ENCODE measurements around the gene ZNF814.
A peak's percentile ranks its signal among the peaks of the same experiment; 100 is the strongest.
"Not testable (repeated sequence)": the region's sequence is repeated elsewhere in the genome, so short reads cannot be mapped to it uniquely, and the experiment has no call there.

Gene ZNF814

DNA sequence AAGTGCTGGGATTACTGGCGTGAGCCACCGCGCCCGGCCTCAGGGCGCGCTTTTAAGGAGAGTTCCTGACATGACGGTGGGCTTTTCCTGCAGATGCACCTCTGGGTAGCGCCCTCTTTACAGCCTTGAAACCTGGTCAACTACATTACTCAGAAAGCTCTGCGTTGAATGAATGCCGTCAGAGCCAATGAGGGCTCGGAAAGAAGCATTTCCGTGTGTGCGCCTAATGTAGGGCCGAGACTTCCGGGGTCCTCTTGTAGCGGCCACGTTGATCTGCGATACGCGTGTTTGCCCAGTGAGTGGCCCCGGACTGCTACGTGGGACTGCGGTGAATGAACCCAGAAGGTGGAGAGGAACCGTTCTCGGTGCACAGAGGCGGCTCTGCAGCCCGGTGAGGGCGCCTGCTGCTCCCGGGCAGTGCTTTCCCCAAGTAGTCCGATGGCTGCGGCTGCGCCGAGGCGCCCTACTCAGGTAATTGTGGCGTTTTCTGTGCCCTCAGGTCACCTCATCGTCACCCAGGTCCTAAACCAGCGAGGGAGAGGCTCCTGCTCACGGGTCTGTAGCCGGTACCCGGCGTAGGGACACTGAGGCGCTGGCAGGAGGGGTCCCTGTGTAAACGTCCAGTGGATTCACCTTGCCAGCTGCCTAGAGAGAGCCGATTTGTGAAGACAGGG is 69.2 kb downstream of the ZNF814 start:
- DNase-seq = peak; percentile 72 to 97 (median 86)
- intact Hi-C loops (cut with DNase I) = loop anchor here (10.0 kb wide), 1 partner anchor 335 kb away; the partner anchor contains the start of gene ZNF329

GRCh38 chr19:57818378-57818777 is 70.5 kb downstream of the ZNF814 start:
- intact Hi-C loops (cut with DNase I) = loop anchor here (10.0 kb wide), 1 partner anchor 336 kb away; the partner anchor contains the start of gene ZNF329
- peak in 1 of 10 donors; percentile 50 for DNase-seq

DNA sequence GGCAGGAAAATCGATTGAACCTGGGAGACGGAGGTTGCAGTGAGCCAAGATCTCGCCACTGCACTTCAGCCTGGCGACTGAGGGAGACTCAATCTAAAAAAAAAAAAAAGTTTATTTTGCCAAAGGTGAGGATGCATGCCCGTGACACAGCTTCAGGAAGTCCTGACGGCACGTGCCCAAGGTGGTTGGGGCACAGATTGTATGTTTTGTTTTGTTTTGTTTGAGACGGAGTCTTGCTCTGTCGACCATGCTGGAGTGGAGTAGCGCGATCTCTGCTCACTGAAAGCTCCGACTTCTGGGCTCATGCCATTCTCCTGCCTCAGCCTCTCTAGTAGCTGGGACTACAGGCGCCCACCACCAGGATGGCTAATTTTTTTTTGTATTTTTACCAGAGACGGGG is 70.9 kb downstream of the ZNF814 start:
- intact Hi-C loops (cut with DNase I) = loop anchor here (10.0 kb wide), 1 partner anchor 337 kb away; the partner anchor contains the start of gene ZNF329
- DNase-seq = no peak

- intact Hi-C loops (cut with DNase I) = loop anchor here (10.0 kb wide), 1 partner anchor 338 kb away; the partner anchor contains the start of gene ZNF329
- DNase-seq = no peak
Observed at GRCh38 chr19:57816652-57817051, 72.2 kb downstream of the ZNF814 start.

- intact Hi-C loops (cut with DNase I) = loop anchor here (10.0 kb wide), 1 partner anchor 339 kb away; the partner anchor contains the start of gene ZNF329
- peak in 1 of 10 donors; percentile 74 for DNase-seq
Observed at GRCh38 chr19:57815247-57816075, 73.4 kb downstream of the ZNF814 start.

DNA sequence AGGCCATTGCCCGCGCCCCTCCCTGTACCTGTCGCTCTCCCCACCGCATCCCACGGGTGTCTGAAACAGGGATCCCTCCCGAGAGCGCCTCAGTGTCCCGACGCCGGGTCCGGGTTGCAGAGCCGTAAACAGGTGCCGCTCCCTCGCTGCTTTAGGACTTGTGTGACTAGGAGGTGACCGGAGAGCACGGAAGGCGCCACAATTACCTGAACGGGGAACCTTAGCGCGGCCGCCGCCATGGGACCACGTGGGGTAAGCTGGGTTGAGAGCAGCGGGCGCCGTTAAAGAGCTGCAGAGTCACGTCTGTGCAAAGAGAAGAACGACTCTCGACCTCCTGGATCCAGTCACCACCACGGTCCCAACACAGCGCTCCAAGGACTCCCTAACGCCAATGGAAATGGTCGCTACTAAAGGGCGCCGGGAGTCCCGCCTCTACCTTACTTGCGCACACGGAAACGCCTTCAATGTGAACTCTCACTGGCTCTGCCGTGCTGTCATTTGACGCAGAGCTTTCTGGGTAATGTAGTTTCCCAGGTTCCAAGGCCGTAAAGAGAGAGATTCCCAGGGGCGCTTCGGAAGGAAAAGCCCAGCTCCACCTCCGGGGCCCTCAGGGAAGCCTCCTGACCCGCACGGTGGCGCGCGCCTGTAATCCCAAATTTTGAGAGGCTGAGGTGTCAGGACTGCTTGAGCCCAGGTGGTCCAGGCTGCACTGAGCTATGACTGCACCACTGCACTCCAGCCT is 74.2 kb downstream of the ZNF814 start, which contains the start of gene ZNF552:
Gene ZNF552, minus strand, starts transcription at position 409 of the 742 bp plus-strand sequence. Its CDS starts 170 bp downstream, at position 239.
- peak; percentile 74 to 98 (median 86) for DNase-seq
- intact Hi-C loops (cut with DNase I) = loop anchor here (10.0 kb wide), 1 partner anchor 340 kb away; the partner anchor contains the start of gene ZNF329

DNA sequence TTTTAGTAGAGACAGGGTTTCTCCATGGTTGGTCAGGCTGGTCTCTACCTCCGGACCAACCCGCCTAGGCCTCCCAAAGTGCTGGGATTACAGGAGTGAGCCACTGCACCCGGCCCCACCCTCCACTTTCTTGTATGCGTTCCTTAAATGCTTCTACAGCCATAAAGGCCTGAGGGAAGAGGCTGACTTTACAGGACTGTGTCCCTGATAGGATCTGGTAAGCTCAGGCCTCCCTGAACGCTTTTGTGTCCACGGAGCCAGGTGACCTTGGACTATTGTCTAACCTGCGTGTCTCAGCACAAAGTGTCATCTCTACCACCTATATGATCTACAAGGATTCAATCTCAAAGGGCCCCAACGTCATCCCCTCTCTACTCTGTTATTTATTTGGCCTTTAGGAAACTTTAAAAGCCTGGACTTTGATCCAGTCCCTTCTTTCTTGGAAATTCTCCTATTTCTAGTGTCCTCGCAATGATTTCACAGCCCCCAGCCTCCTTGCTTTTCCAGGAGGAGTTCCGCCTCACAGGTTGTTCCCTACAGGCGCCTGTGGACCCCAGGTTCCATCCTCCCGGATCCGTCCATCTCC is 74.8 kb downstream of the ZNF814 start:
- intact Hi-C loops (cut with DNase I) = loop anchor here (10.0 kb wide), 1 partner anchor 341 kb away; the partner anchor contains the start of gene ZNF329
- DNase-seq = no peak

GRCh38 chr19:57812975-57813820 is 75.6 kb downstream of the ZNF814 start:
- peak in 1 of 10 donors; percentile 34 for DNase-seq
- intact Hi-C loops (cut with DNase I) = loop anchor here (10.0 kb wide), 1 partner anchor 342 kb away; the partner anchor contains the start of gene ZNF329

DNA sequence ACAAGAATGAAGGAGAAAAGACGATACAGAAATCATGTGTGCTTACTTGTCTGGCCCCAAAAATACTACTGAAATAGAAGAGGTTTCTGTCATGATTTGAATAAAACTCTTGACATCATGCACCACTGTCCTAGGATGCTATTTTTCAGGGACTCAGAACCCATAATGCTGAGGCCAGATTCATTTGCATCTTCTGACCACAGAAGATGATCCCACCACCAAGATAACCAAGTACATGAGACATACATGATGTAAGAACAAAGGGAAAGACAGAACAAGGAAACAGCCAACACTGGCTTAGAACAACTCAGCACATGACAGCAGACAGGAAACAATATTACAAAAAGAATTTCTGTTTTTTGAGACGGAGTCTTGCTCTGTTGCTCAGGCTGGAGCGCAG is 76.6 kb downstream of the ZNF814 start:
- intact Hi-C loops (cut with DNase I) = loop anchor here (10.0 kb wide), 1 partner anchor 343 kb away; the partner anchor contains the start of gene ZNF329
- no peak for DNase-seq

- DNase-seq = not testable (repeated sequence)
- intact Hi-C loops (cut with DNase I) = loop anchor here (10.0 kb wide), 1 partner anchor 344 kb away; the partner anchor contains the start of gene ZNF329
Observed at GRCh38 chr19:57810410-57811295, 78.2 kb downstream of the ZNF814 start.

- intact Hi-C loops (cut with DNase I) = no loop called here
Observed at GRCh38 chr19:57807541-57807940, 81.3 kb downstream of the ZNF814 start.

DNA sequence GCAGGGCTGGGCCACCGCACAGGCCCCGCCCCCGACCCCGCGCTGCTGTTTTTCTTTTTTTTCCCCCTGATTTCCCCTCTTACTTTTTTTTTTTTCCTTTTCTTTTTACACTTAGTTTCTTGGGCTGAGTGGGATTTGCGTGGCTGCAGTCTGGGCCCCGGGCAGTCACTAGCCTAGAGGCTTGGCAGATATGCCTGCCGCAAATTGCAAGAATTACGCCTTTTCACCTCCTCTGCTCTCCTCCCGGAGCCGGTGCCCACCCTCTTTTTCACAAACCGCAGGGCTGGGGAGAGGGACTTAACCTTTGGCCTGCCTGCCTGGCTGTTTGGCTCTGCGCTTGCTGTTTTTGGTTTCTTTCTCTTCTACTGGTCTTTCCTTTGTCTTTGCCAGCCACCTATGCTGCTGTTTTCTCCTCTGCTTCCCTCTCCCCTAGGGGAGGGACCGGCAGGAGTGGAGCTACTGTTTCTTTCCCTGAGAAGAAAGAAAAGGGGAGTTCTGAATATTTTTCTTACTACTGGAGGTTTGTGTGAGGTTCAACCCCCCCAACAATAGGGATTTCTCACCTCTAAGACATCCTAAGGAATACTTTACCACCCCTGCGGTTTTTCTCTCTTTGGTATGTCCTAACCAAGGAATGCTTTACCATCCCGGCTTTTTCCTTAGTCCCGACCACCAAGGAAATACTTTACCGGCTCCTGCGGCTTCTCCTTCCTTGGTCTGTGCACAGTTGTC is 85.1 kb downstream of the ZNF814 start:
- DNase-seq = peak in 3 of 10 donors; percentile 9 to 83 (median 79)
- intact Hi-C loops (cut with DNase I) = no loop called here

More at GRCh38 chr19:57807541-57807940, 81.3 kb downstream of the ZNF814 start:
- no peak for DNase-seq

- no peak for DNase-seq
- intact Hi-C loops (cut with DNase I) = no loop called here
Observed at GRCh38 chr19:57803265-57803593, 85.6 kb downstream of the ZNF814 start.

DNA sequence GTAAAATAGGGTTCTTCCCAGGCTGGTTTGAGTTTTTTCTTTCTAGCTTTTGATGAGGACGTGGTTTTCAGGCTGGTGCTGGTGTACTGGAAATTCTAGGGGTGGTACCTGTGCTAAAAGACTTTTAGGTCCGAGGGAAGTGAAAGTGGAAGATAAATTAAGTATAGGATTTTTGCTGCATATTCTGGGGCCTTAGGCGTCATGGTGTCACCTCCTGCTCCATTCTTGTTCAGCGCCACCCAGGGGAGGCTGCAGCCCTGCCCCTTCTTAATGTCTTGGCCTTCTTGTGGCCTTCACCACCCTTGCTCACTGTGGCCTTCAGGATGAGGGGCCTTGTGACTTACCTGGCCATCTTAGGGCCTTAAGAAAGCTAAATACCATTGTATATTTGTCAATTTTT is 86.6 kb downstream of the ZNF814 start:
- no peak for DNase-seq
- intact Hi-C loops (cut with DNase I) = no loop called here

- no peak for DNase-seq
- intact Hi-C loops (cut with DNase I) = no loop called here
Observed at GRCh38 chr19:57800696-57801095, 88.1 kb downstream of the ZNF814 start.

All from posterior cingulate gyrus (tissue), 11 donors.